CD8-positive, alpha-beta memory T cell (primary cell): ENCODE results near the gene CTNNA1. TPM values are rescaled to one million over a fixed set of nuclear protein-coding genes. Genes with fewer than 3 reads are reported as not detected.
"Not testable (repeated sequence)": the region's sequence is repeated elsewhere in the genome, so short reads cannot be mapped to it uniquely, and the experiment has no call there.

ENCODE experiments used
- CTCF ChIA-PET: fragments of 350-600 bp; sonication (Branson Sonifier 250); formaldehyde crosslinking; loops from one replicate; lab custom pipeline; 2021; ENCODE audit warnings: antibody characterized with exemption; lab: Charles Lee
- POLR2A ChIA-PET: fragments of 350-600 bp; sonication (Branson Sonifier 250); formaldehyde crosslinking; loops from one replicate; lab custom pipeline; 2021; ENCODE audit warnings: antibody characterized with exemption; lab: Charles Lee
- DNase-seq, 5 donors: peaks; one replicate each; pipeline versions ENCODE4 v3.0.0 to v3.0.0-alpha.2; 2020 to 2022; ENCODE audit warnings: mixed read lengths in 1 of 5
- H3K27ac ChIP-seq: one replicate; pipeline ENCODE4 v1.7.0; 2013; ENCODE audit warnings: low read depth, mild to moderate bottlenecking, low read length, moderate library complexity
- H3K27me3 ChIP-seq: 2 replicates; pipeline ENCODE4 v1.7.0; 2013; ENCODE audit warnings: low read length, mild to moderate bottlenecking; ENCODE audit not compliant: insufficient read depth, poor library complexity, severe bottlenecking
- H3K36me3 ChIP-seq: 2 replicates; pipeline ENCODE4 v1.7.0; 2013; ENCODE audit warnings: mild to moderate bottlenecking, low read length, moderate library complexity; ENCODE audit not compliant: insufficient read depth
- H3K4me1 ChIP-seq: 2 replicates; pipeline ENCODE4 v1.7.0; 2013; ENCODE audit warnings: mild to moderate bottlenecking, low read length, moderate library complexity; ENCODE audit not compliant: insufficient read depth
- H3K4me3 ChIP-seq: 2 replicates; pipeline ENCODE4 v1.7.0; 2013; ENCODE audit warnings: mild to moderate bottlenecking, low read length
- H3K9me3 ChIP-seq: 2 replicates; pipeline ENCODE4 v1.7.0; 2013; ENCODE audit warnings: mild to moderate bottlenecking, low read length
- H3K27ac Mint-ChIP-seq, 8 donors: one replicate each; pipeline ENCODE4 v1.8.0; 2020 to 2021; ENCODE audit warnings: mixed read lengths in 8 of 8, mild to moderate bottlenecking in 6 of 8, inconsistent platforms in 3 of 8, moderate library complexity in 3 of 8
- H3K27me3 Mint-ChIP-seq, 2 donors: one replicate each; pipeline ENCODE4 v1.8.0; 2020 to 2021; ENCODE audit warnings: mixed read lengths in 2 of 2, mild to moderate bottlenecking in 1 of 2, moderate library complexity in 1 of 2
- H3K36me3 Mint-ChIP-seq, 3 donors: one replicate each; pipeline ENCODE4 v1.8.0; 2020 to 2021; ENCODE audit warnings: mixed read lengths in 3 of 3, inconsistent platforms in 1 of 3, mild to moderate bottlenecking in 1 of 3
- H3K4me1 Mint-ChIP-seq, 3 donors: one replicate each; pipeline ENCODE4 v1.8.0; 2020 to 2021; ENCODE audit warnings: mixed read lengths in 3 of 3, inconsistent platforms in 1 of 3, mild to moderate bottlenecking in 1 of 3
- H3K4me3 Mint-ChIP-seq, 7 donors: one replicate each; pipeline ENCODE4 v1.8.0; 2020 to 2021; ENCODE audit warnings: mixed read lengths in 7 of 7, mild to moderate bottlenecking in 6 of 7, moderate library complexity in 4 of 7, inconsistent platforms in 2 of 7
- H3K9me3 Mint-ChIP-seq, 5 donors: one replicate each; pipeline ENCODE4 v1.8.0; 2020 to 2022; ENCODE audit warnings: mixed read lengths in 5 of 5, mild to moderate bottlenecking in 3 of 5, moderate library complexity in 2 of 5, inconsistent platforms in 1 of 5
- polyA plus RNA-seq: library from polyadenylated mRNA; unstranded; fragments of 300-500 nt; fragmentation: Illumina TruSeq; gene quantifications from one replicate; pipeline ENCODE4 v1.2.3, GENCODE V29; 2021
- total RNA-seq, 2 experiments: library from RNA; stranded (reverse); gene quantifications; one replicate each; pipeline ENCODE4 v1.2.3, GENCODE V29; 2021

The CTNNA1 gene
- total and polyA plus RNA-seq, 3 experiments from 2014 or later: 6.5 to 97.2 (median 89.0) TPM

DNA sequence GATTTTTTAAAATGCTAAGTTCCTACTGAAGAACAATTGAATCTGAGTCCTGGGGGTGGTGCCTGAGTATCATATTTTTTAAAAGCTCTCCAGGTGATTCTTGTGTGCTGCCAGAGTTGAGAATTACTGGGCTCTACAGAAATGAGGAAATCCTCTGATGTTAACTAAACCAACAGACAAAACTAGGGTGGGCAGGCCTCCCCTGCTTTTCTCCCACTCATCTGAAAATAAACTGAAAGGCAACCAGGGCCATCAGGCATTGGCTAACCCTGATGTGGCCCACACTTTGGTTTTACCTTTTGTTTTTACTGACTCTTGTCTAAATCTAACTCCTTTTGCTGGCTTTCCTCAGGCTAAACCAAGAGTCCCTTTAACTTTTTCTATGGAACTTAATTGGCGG lies 13.3 kb upstream of the CTNNA1 start:
- CTCF ChIA-PET: no interaction called here
- Histone ChIP-seq H3K27ac (no peak overlapping the region), H3K27me3 (no peaks in the 10 kb centered on the region), H3K4me3 (no peak overlapping the region), H3K9me3 (no peaks in the 10 kb centered on the region), H3K4me1 (peaks cover 4% of the 10 kb centered on the region), H3K36me3 (no peaks in the 10 kb centered on the region)
- Mint-ChIP-seq H3K27ac (no peak overlapping the region), H3K36me3 (peaks cover 0 to 2% (median 0%) of the 10 kb centered on the region in 3 donors), H3K4me3 (no peak overlapping the region), H3K9me3 (no peaks in the 10 kb centered on the region), H3K27me3 (peaks cover 4 to 20% of the 10 kb centered on the region in 2 donors), H3K4me1 (peaks cover 5 to 12% (median 12%) of the 10 kb centered on the region in 3 donors)
- POLR2A ChIA-PET: no interaction called here
- no peak for DNase-seq

- H3K4me3 ChIP-seq: no peak overlapping the region
- H3K36me3 Mint-ChIP-seq: no peaks in the 10 kb centered on the region
- peaks cover 4% of the 10 kb centered on the region for H3K4me1 ChIP-seq
- no peak overlapping the region for H3K27ac Mint-ChIP-seq
- ChIA-PET CTCF (no interaction called here), POLR2A (no interaction called here)
- DNase-seq: no peak
- H3K27me3 ChIP-seq: no peaks in the 10 kb centered on the region
- H3K36me3 ChIP-seq: no peaks in the 10 kb centered on the region
- H3K27ac ChIP-seq: no peak overlapping the region
- H3K27me3 Mint-ChIP-seq: peaks cover 4 to 8% of the 10 kb centered on the region in 2 donors
- no peaks in the 10 kb centered on the region for H3K9me3 Mint-ChIP-seq
- no peaks in the 10 kb centered on the region for H3K9me3 ChIP-seq
- no peak overlapping the region for H3K4me3 Mint-ChIP-seq
- peaks cover 5 to 12% (median 12%) of the 10 kb centered on the region in 3 donors for H3K4me1 Mint-ChIP-seq
These were observed 9.7 kb upstream of the CTNNA1 start for GRCh38 chr5:138743484-138743883.

- H3K4me3 ChIP-seq: no peak overlapping the region
- ChIA-PET CTCF (no interaction called here), POLR2A (no interaction called here)
- DNase-seq: no peak
- H3K36me3 Mint-ChIP-seq: no peaks in the 10 kb centered on the region
- peaks cover 0 to 5% of the 10 kb centered on the region in 2 donors for H3K27me3 Mint-ChIP-seq
- peaks cover 5 to 12% (median 12%) of the 10 kb centered on the region in 3 donors for H3K4me1 Mint-ChIP-seq
- H3K27me3 ChIP-seq: no peaks in the 10 kb centered on the region
- peaks cover 4% of the 10 kb centered on the region for H3K4me1 ChIP-seq
- peak overlapping the region in 1 of 7 donors; percentile 29 for H3K4me3 Mint-ChIP-seq
- H3K36me3 ChIP-seq: no peaks in the 10 kb centered on the region
- no peak overlapping the region for H3K27ac Mint-ChIP-seq
- no peaks in the 10 kb centered on the region for H3K9me3 Mint-ChIP-seq
- H3K27ac ChIP-seq: no peak overlapping the region
- H3K9me3 ChIP-seq: no peaks in the 10 kb centered on the region
These were observed 8.0 kb upstream of the CTNNA1 start for GRCh38 chr5:138745268-138745667.

DNA sequence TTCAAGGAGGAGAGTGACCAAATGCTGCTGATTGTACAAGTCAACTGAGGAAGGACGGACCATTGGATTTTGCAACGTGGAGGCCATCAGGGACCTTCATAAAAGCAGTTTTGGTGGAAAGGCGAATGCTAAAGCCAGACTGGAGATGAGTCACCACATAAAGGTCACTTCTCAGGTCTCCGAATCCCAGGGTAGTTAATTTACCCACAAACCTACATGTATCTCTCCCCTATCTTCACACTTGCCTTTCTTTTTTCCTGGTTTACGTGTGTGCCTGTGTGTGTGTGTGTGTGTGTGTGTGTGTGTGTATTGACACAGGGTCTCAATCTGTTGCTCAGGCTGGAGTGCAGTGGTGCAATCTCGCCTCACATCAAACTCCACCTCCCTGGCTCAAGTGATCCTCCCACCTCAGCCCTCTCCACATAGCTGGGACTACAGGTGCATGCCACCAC lies 4.6 kb upstream of the CTNNA1 start:
- Mint-ChIP-seq H3K4me3 (peak overlapping the region in 1 of 7 donors; percentile 70), H3K27ac (no peak overlapping the region), H3K4me1 (peaks cover 4 to 11% (median 11%) of the 10 kb centered on the region in 3 donors), H3K27me3 (peaks cover 0 to 13% of the 10 kb centered on the region in 2 donors), H3K36me3 (peaks cover 0 to 2% (median 0%) of the 10 kb centered on the region in 3 donors), H3K9me3 (no peaks in the 10 kb centered on the region)
- POLR2A ChIA-PET: no interaction called here
- Histone ChIP-seq H3K27me3 (no peaks in the 10 kb centered on the region), H3K9me3 (no peaks in the 10 kb centered on the region), H3K4me3 (no peak overlapping the region), H3K4me1 (no peaks in the 10 kb centered on the region), H3K36me3 (no peaks in the 10 kb centered on the region), H3K27ac (no peak overlapping the region)
- CTCF ChIA-PET: no interaction called here
- DNase-seq: no peak

DNA sequence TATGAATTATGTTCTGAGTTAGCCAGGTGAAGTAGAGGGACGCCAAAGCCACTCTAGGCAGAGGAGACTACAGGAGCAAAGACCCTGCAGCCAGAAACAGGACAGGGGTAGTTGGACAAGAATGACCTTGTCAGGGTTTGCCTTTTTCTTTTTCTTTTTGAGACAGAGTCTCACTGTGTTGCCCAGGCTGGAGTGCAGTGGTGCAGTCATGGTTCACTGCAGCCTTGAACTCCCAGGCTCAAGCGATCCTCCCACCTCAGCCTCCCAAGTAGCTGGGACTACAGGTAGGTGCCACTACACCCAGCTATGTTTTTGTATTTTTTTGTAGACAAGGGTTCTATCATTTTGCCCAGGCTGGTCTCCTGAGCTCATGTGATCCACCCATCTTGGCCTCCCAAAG lies 1.9 kb upstream of the CTNNA1 start:
- H3K4me3 ChIP-seq, H3K36me3 Mint-ChIP-seq, POLR2A ChIA-PET, H3K9me3 Mint-ChIP-seq, H3K4me1 ChIP-seq, CTCF ChIA-PET, H3K27ac ChIP-seq, DNase-seq, H3K9me3 ChIP-seq, H3K27me3 ChIP-seq, H3K27ac Mint-ChIP-seq, H3K36me3 ChIP-seq: not testable (repeated sequence)
- H3K4me1 Mint-ChIP-seq: peaks cover 10 to 26% (median 25%) of the 10 kb centered on the region in 3 donors
- peaks cover 1 to 18% of the 10 kb centered on the region in 2 donors for H3K27me3 Mint-ChIP-seq
- H3K4me3 Mint-ChIP-seq: peak overlapping the region in 2 of 7 donors; percentile 9 to 86

- Mint-ChIP-seq H3K27me3 (peaks cover 5 to 26% of the 10 kb centered on the region in 2 donors), H3K4me3 (peak overlapping the region; percentile 62 to 92 (median 84)), H3K27ac (peak overlapping the region in 6 of 8 donors; percentile 3 to 85 (median 62)), H3K9me3 (peaks cover 0 to 2% (median 0%) of the 10 kb centered on the region in 5 donors), H3K4me1 (peaks cover 10 to 29% (median 26%) of the 10 kb centered on the region in 3 donors), H3K36me3 (peaks cover 0 to 6% (median 5%) of the 10 kb centered on the region in 3 donors)
- no peak for DNase-seq
- H3K36me3 ChIP-seq: no peaks in the 10 kb centered on the region
- H3K4me3 ChIP-seq: peak overlapping the region; percentile 37
- H3K4me1 ChIP-seq: peaks cover 6% of the 10 kb centered on the region
- peak overlapping the region; percentile 43 for H3K27ac ChIP-seq
- ChIA-PET CTCF (interaction anchor here (1.2 kb wide), 1 partner anchor 173 kb away, joined by 4 read pairs; no protein-coding TSS in a partner anchor), POLR2A (no interaction called here)
- no peaks in the 10 kb centered on the region for H3K9me3 ChIP-seq
- H3K27me3 ChIP-seq: peaks cover 10% of the 10 kb centered on the region
These were observed 779 bp upstream of the CTNNA1 start for GRCh38 chr5:138752341-138752950.

GRCh38 chr5:138753794-138754698 lies 821 bp downstream of the CTNNA1 start:
- H3K4me1 ChIP-seq: peaks cover 6% of the 10 kb centered on the region
- peak overlapping the region; percentile 55 for H3K4me3 ChIP-seq
- Mint-ChIP-seq H3K27me3 (peaks cover 5 to 29% of the 10 kb centered on the region in 2 donors), H3K4me1 (peaks cover 10 to 29% (median 26%) of the 10 kb centered on the region in 3 donors), H3K9me3 (peaks cover 0 to 10% (median 2%) of the 10 kb centered on the region in 5 donors), H3K36me3 (peaks cover 0 to 14% (median 11%) of the 10 kb centered on the region in 3 donors), H3K27ac (no peak overlapping the region), H3K4me3 (peak overlapping the region; percentile 63 to 90 (median 76))
- POLR2A ChIA-PET: interaction anchor here (1.0 kb wide), 1 partner anchor 539 kb away, joined by 3 read pairs; the partner anchor contains the start of gene MATR3
- CTCF ChIA-PET: interaction anchor here (1.2 kb wide), 1 partner anchor 175 kb away, joined by 4 read pairs; no protein-coding TSS in a partner anchor
- H3K27me3 ChIP-seq: peaks cover 10% of the 10 kb centered on the region
- H3K27ac ChIP-seq: peak overlapping the region; percentile 61
- H3K9me3 ChIP-seq: no peaks in the 10 kb centered on the region
- no peaks in the 10 kb centered on the region for H3K36me3 ChIP-seq
- peak in 1 of 5 donors; percentile 55 for DNase-seq
